Measurements from ENCODE around the gene FCHSD2.
"Not testable (repeated sequence)": the region's sequence is repeated elsewhere in the genome, so short reads cannot be mapped to it uniquely, and the experiment has no call there.

FCHSD2 gene

GRCh38 chr11:72812967-72813739, 329.0 kb downstream of the FCHSD2 start:
- DNase-seq = no peak

- no peak for DNase-seq
These were observed 329.5 kb downstream of the FCHSD2 start for GRCh38 chr11:72812604-72812966.

- not testable (repeated sequence) for DNase-seq
These were observed 330.4 kb downstream of the FCHSD2 start for GRCh38 chr11:72811686-72812085.

GRCh38 chr11:72808331-72808798, 333.8 kb downstream of the FCHSD2 start:
- DNase-seq = no peak

- DNase-seq = no peak
These were observed 334.3 kb downstream of the FCHSD2 start for GRCh38 chr11:72807792-72808191.

GRCh38 chr11:72807021-72807693, 335.0 kb downstream of the FCHSD2 start:
- DNase-seq = no peak

GRCh38 chr11:72806378-72806777, 335.7 kb downstream of the FCHSD2 start:
- DNase-seq = not testable (repeated sequence)

- DNase-seq = no peak
These were observed 336.9 kb downstream of the FCHSD2 start for GRCh38 chr11:72805216-72805615.

GRCh38 chr11:72802822-72803221, 339.3 kb downstream of the FCHSD2 start:
- no peak for DNase-seq

GRCh38 chr11:72799441-72799840, 342.7 kb downstream of the FCHSD2 start:
- DNase-seq = no peak

- DNase-seq = no peak
These were observed 343.8 kb downstream of the FCHSD2 start for GRCh38 chr11:72798361-72798760.

- DNase-seq = peak; percentile 77
These were observed 348.4 kb downstream of the FCHSD2 start, which contains the start of gene STARD10 for GRCh38 chr11:72793425-72794367. STARD10 (minus strand) TSS chr11:72794047; CDS start chr11:72781181, 12,866 bp downstream.

- no peak for DNase-seq
These were observed 349.1 kb downstream of the FCHSD2 start for GRCh38 chr11:72793076-72793424.

- no peak for DNase-seq
These were observed 349.6 kb downstream of the FCHSD2 start for GRCh38 chr11:72792437-72793021.

GRCh38 chr11:72791228-72791627, 350.9 kb downstream of the FCHSD2 start:
- DNase-seq = not testable (repeated sequence)

GRCh38 chr11:72789493-72790131, 352.5 kb downstream of the FCHSD2 start:
- no peak for DNase-seq

- DNase-seq = no peak
These were observed 353.9 kb downstream of the FCHSD2 start for GRCh38 chr11:72788241-72788640.

- no peak for DNase-seq
These were observed 354.7 kb downstream of the FCHSD2 start for GRCh38 chr11:72787216-72788104.

All from cortex of kidney (tissue), 1 donor.